Brain microvascular endothelial cell (primary cell): ENCODE results near the gene SMG6.
"Not testable (repeated sequence)": the region's sequence is repeated elsewhere in the genome, so short reads cannot be mapped to it uniquely, and the experiment has no call there.

Experiments
- DNase-seq: peaks from one replicate; pipeline ENCODE4 v3.0.0-alpha.2; 2020
- H3K27ac ChIP-seq: fragments of 250-450 bp; sonication (Bioruptor Pico); 2 replicates; pipeline ENCODE4 v1.5.1; 2020; ENCODE audit warnings: mild to moderate bottlenecking, moderate library complexity
- H3K27me3 ChIP-seq: fragments of 250-450 bp; sonication (Bioruptor Pico); replicated peaks from 2 replicates; pipeline ENCODE4 v1.5.1; 2020; ENCODE audit warnings: mild to moderate bottlenecking
- H3K36me3 ChIP-seq: fragments of 250-450 bp; sonication (Bioruptor Pico); replicated peaks from 2 replicates; pipeline ENCODE4 v1.5.1; 2020; ENCODE audit warnings: mild to moderate bottlenecking
- H3K4me3 ChIP-seq: 2 replicates; pipeline ENCODE4 v1.5.1; 2011; ENCODE audit warnings: low read depth, mild to moderate bottlenecking, control low read depth, low read length, moderate library complexity
- in situ Hi-C: cut with HindIII; loops from 2 replicates; pipeline ENCODE4 v1.10.0; 2017; ENCODE audit warnings: low sequenced_read_pairs, low pct_ligation_motif_present
- TF ChIP-seq, protein P1 (sequence below): IDR thresholded peaks from 2 replicates; pipeline ENCODE4 v1.5.1; 2011; ENCODE audit warnings: low read depth, mild to moderate bottlenecking, moderate library complexity, low read length, control low read depth, inconsistent platforms; ENCODE audit errors: missing control alignments

SMG6 gene

DNA sequence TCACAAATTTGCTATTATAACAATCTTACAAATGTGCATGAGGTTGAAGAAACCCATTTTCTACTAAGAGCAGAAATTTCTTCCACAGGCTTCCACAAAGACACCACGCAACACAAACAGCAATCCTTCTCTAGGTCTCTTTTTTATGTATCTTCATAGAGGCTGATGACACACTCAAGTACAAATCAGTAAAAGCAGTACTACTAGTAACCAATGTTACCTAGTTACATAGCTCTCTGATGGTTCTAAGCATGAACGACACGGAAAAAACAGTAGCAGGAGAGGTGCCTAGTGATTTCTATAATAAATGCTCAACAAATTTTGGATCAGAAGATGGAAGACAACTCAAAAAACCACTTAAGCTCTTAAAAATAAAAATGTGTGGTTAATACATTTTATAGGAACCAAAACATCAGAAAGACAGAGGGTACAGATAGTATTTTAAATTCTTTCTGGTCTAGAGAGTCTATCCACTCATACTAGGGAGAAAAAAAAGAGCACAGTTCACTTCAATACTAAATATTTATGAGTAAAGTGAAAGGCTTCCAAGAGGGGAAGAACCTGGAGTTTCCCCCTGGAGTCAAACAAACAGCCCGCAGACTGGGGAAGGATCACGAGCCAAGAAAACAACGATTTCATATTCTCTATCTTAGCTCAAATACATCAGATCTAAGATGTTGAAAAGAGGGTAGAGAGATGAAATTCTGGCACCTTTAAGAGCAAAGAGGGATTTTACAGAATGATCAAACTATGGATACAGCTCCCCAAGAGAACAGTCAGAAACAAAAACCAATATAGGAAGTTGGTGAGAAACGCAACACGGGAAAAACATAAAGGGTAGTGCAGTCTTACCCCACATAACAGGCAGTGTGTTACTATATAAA, 40.2 kb downstream of the SMG6 start:
- H3K36me3 ChIP-seq, result no peaks in the 10 kb centered on the region
- TF ChIP-seq, protein P1, sequence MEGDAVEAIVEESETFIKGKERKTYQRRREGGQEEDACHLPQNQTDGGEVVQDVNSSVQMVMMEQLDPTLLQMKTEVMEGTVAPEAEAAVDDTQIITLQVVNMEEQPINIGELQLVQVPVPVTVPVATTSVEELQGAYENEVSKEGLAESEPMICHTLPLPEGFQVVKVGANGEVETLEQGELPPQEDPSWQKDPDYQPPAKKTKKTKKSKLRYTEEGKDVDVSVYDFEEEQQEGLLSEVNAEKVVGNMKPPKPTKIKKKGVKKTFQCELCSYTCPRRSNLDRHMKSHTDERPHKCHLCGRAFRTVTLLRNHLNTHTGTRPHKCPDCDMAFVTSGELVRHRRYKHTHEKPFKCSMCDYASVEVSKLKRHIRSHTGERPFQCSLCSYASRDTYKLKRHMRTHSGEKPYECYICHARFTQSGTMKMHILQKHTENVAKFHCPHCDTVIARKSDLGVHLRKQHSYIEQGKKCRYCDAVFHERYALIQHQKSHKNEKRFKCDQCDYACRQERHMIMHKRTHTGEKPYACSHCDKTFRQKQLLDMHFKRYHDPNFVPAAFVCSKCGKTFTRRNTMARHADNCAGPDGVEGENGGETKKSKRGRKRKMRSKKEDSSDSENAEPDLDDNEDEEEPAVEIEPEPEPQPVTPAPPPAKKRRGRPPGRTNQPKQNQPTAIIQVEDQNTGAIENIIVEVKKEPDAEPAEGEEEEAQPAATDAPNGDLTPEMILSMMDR, result no peak
- in situ Hi-C loops, result no loop called here
- H3K4me3 ChIP-seq, result no peak overlapping the region
- DNase-seq, result no peak
- H3K27me3 ChIP-seq, result no peaks in the 10 kb centered on the region
- peak overlapping the region; percentile 58 for H3K27ac ChIP-seq

DNA sequence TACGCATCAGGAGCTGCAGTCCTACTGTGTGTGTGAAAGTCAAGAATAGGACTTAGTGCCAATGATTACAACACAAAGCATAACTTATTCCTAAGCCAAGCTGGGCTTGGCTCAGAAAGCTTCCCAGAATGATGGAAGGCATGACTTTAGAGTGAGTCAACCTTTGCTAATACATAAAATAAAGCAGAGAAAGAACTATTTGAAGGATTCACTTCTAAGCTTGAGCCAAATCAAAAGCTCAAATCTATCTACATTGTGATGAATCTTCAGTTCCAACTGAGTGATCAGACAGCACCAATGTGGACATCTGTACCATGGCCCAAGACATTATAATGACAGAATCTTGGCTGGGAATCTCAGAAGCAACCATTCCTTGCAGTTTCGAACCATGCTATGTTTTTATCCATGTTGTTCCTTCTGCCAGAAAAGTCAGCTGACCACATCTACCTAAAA, 41.4 kb downstream of the SMG6 start:
- no peaks in the 10 kb centered on the region for H3K36me3 ChIP-seq
- H3K27ac ChIP-seq, result peak overlapping the region; percentile 44
- H3K27me3 ChIP-seq, result no peaks in the 10 kb centered on the region
- in situ Hi-C loops, result no loop called here
- H3K4me3 ChIP-seq, result no peak overlapping the region
- peak; percentile 72 for DNase-seq
- TF ChIP-seq, protein P1, result no peak

DNA sequence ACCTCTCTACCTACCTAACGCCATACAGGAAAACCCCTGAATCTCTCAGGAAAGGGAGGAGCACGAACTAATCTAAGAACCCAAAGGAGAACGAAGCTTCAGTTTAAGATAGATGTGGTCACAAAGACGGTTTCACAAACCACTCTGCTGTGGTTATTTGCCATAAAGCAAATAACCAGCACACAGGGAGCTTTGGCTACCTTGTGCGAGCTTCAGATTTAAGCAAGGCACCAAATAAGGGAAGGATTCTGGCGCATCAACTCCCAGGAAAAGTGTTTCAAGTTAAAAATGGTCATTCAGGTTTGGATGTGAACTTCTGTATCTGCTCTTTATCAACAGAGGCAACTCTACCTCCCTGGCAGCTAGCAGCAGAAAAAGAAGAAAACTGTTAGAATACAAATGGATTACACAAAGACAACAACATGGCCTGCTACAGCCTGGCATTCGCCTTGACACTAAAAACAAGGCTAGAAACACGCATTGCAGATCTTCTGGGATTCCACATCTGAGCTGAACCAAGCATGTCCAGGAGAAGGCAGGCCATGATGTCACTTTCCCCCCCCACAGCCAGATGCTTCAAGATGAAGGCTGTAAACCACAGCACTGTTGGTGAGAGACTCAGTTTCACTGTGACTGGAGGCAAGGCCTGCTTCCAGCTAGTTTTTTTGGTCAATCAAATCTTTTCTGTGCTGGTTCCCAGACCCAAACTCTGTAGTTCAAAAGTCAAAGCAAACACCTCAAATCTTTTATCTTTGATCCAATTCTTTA, 43.6 kb downstream of the SMG6 start:
- in situ Hi-C loops, result no loop called here
- TF ChIP-seq, protein P1, result no peak
- no peak for DNase-seq
- Histone ChIP-seq H3K27ac (no peak overlapping the region), H3K27me3 (no peaks in the 10 kb centered on the region), H3K4me3 (no peak overlapping the region), H3K36me3 (peaks cover under 1% of the 10 kb centered on the region)

DNA sequence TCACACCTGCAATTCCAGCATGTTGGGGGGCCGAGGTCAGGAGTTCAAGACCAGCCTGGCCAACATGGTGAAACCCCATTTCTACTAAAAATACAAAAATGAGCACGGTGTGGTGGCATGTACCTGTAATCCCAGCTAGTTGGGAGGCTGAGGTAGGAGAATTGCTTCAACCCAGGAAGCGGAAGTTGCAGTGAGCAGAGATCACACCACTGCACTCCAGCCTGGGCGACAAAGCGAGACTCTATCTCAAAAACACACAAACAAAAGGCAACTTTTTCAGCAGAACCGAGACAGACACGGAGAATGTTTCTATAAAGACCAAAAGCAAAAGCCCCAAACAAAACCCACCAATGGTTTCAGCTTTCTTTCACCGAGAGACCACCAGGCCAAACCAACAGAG, 44.8 kb downstream of the SMG6 start:
- in situ Hi-C loops, H3K36me3 ChIP-seq, H3K27ac ChIP-seq, DNase-seq, H3K27me3 ChIP-seq, H3K4me3 ChIP-seq: not testable (repeated sequence)

DNA sequence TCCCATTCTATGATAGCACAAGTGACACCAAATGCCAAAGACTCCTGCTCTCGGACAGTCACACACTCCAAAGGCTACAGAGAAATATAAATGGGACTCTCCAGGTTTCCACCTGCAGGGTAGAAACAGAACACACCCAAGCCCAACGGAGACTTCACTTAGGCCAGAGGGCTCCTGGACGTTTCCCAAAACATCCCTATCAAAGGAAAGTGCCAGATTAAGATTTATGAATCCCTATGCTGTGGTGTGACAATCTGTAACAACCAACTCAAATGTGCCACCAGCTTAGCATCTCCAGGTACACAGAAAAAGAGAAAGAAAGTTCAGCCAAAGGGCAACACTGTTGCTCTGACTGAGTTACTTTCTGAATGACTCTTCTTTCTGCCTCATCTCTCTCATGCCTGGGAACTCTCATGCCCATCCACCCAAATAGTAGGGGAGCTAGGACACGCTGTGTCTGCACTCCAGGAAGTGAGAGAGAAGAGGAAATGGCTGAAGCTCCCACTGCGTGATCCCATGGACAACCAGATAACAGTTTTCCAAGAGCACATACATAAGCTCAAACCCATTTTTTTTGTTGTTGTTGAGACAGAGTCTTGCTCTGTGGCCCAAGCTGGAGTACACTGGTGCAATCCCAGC, 49.7 kb downstream of the SMG6 start:
- TF ChIP-seq, protein P1, result no peak
- in situ Hi-C loops, result no loop called here
- H3K27ac ChIP-seq, result peak overlapping the region; percentile 17

DNA sequence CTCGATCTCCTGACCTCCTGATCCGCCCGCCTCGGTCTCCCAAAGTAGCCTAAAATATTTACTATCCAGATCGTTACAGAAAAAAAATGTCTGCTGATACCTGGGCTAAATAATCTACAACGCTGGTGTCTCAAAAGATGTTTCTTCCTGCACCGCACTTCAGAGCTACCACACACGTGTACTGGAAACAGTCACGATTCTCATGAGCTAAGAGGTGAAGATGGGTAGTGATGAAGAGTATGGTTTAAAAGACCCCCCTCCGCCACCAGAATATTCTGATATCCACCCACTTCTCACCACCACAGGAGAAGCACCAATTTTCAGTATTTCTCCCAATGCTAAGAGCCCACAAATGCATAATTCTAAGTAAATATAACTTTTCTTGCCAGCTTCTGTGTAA, 50.2 kb downstream of the SMG6 start:
- Histone ChIP-seq H3K27me3 (no peaks in the 10 kb centered on the region), H3K27ac (no peak overlapping the region), H3K36me3 (peaks cover 4% of the 10 kb centered on the region), H3K4me3 (no peak overlapping the region)
- no peak for DNase-seq
- in situ Hi-C loops, result no loop called here
- TF ChIP-seq, protein P1, result no peak

More for the DNA sequence above, 49.7 kb downstream of the SMG6 start:
- H3K4me3 ChIP-seq, result no peak overlapping the region
- no peaks in the 10 kb centered on the region for H3K27me3 ChIP-seq
- DNase-seq, result no peak
- H3K36me3 ChIP-seq, result peaks cover 4% of the 10 kb centered on the region
